K562 (cell line): Measurements from ENCODE around the gene FSTL4. TPM values are rescaled to one million over a fixed set of nuclear protein-coding genes. Genes with fewer than 3 reads are reported as not detected.

Experiments
- ATAC-seq: fragments of 200-7000 bp; cut with Tn5 transposase; 3 replicates; pipeline ENCODE4 v1.9.1; 2020; ENCODE audit warnings: moderate library complexity
- BruUV-seq: library from RNA; stranded (reverse); fragments of 400-500 nt; replicated peaks from 2 replicates; lab custom pipeline; 2021; lab: Mats Ljungman, UMichigan
- CTCF ChIA-PET: fragments of 300-600 bp; formaldehyde crosslinking; extraction: SDS; loops from one replicate; lab custom pipeline; 2021; ENCODE audit warnings: low intra/inter-chr PET ratio; lab: Yijun Ruan, JAX
- POLR2A ChIA-PET: fragments of 300-600, 350-650 bp; sonication (Branson Sonifier 250); formaldehyde crosslinking; extraction: SDS; loops from one replicate; lab custom pipeline; 2021; ENCODE audit warnings: antibody characterized with exemption, inconsistent platforms; lab: Yijun Ruan, JAX
- DNase-seq, 4 experiments: peaks; one replicate each; pipeline versions ENCODE4 v3.0.0 to v3.0.0-alpha.2; 2011 to 2018; ENCODE audit warnings: low spot score in 3 of 4, mixed read lengths in 3 of 4; ENCODE audit errors: extremely low read depth in 1 of 4
- FAIRE-seq: peaks from 2 replicates; lab custom pipeline; 2011; peaks lifted over from hg19 to GRCh38; lab: Jason Lieb, UNC
- H2AFZ ChIP-seq: 2 replicates; pipeline ENCODE4 v1.6.0; 2011; ENCODE audit warnings: low read depth, low read length, control low read depth, inconsistent platforms
- H3K27ac ChIP-seq: fragments of 200-600 bp; 3 replicates; pipeline ENCODE4 v1.8.0; 2011; ENCODE audit warnings: low read depth, mild to moderate bottlenecking, control low read depth, inconsistent platforms, low read length, moderate library complexity, mixed read lengths; ENCODE audit errors: extremely low read depth
- H3K27me3 ChIP-seq, 2 experiments: fragments of 300-600 bp in 1 of 2; 2 replicates in 1 of 2; 3 replicates in 1 of 2; pipeline versions ENCODE4 v1.6.0 to v1.8.0; 2011; ENCODE audit warnings: inconsistent platforms in 2 of 2, low read length in 2 of 2, mild to moderate bottlenecking in 1 of 2, mixed read lengths in 1 of 2, moderate library complexity in 1 of 2; ENCODE audit not compliant: control insufficient read depth in 2 of 2, insufficient read depth in 2 of 2
- H3K36me3 ChIP-seq: fragments of 300-600 bp; 3 replicates; pipeline ENCODE4 v1.8.0; 2011; ENCODE audit warnings: mild to moderate bottlenecking, low read length, inconsistent platforms; ENCODE audit not compliant: control insufficient read depth, insufficient read depth
- H3K4me1 ChIP-seq, 2 experiments: fragments of 200-600 bp in 1 of 2; replicated peaks in 1 of 2; 2 replicates in 1 of 2; 3 replicates in 1 of 2; pipeline versions ENCODE4 v1.5.1 to v1.8.0; 2011; ENCODE audit warnings: inconsistent platforms in 2 of 2, low read length in 2 of 2, mild to moderate bottlenecking in 1 of 2, mixed read lengths in 1 of 2, moderate library complexity in 1 of 2; ENCODE audit not compliant: control insufficient read depth in 2 of 2, insufficient read depth in 2 of 2
- H3K4me2 ChIP-seq: 2 replicates; pipeline ENCODE4 v1.6.1; 2011; ENCODE audit warnings: low read length, control low read depth, inconsistent platforms, mixed read lengths; ENCODE audit not compliant: insufficient read depth
- H3K4me3 ChIP-seq: fragments of 200-600 bp; sonication (generic), shearing (Covaris generic); 2 replicates; pipeline ENCODE4 v1.5.1; 2016; ENCODE audit warnings: control low read depth, inconsistent platforms
- H3K79me2 ChIP-seq: fragments of 200-600 bp; 3 replicates; pipeline ENCODE4 v1.8.0; 2011; ENCODE audit warnings: low read length, inconsistent platforms; ENCODE audit not compliant: control insufficient read depth, insufficient read depth
- H3K9ac ChIP-seq, 2 experiments: 2 replicates each; pipeline versions ENCODE4 v1.6.0 to v1.6.1; 2011; ENCODE audit warnings: low read depth in 2 of 2, low read length in 2 of 2, control low read depth in 1 of 2, inconsistent platforms in 1 of 2, mild to moderate bottlenecking in 1 of 2, mixed read lengths in 1 of 2; ENCODE audit not compliant: insufficient read depth in 1 of 2
- H3K9me1 ChIP-seq: one replicate; pipeline ENCODE4 v1.6.0; 2011; ENCODE audit warnings: inconsistent platforms, mild to moderate bottlenecking, low read length, moderate library complexity; ENCODE audit not compliant: control insufficient read depth, insufficient read depth
- H3K9me3 ChIP-seq: replicated peaks from 2 replicates; pipeline ENCODE4 v1.5.1; 2011; ENCODE audit warnings: low read depth, low read length, inconsistent platforms; ENCODE audit not compliant: control insufficient read depth, insufficient read depth
- H4K20me1 ChIP-seq: replicated peaks from 2 replicates; pipeline ENCODE4 v1.6.1; 2011; ENCODE audit warnings: low read length, inconsistent platforms, mixed read lengths; ENCODE audit not compliant: control insufficient read depth, insufficient read depth
- GATAD2B ChIP-seq: fragments of 450-650 bp; IDR thresholded peaks from 2 replicates; pipeline ENCODE4 v1.6.1; 2017; ENCODE audit warnings: mild to moderate bottlenecking, borderline replicate concordance
- KAT7 ChIP-seq: sonication (generic); formaldehyde crosslinking; IDR thresholded peaks from 2 replicates; pipeline ENCODE4 v1.8.0; 2022; ENCODE audit warnings: missing genetic modification reagents, mild to moderate bottlenecking, borderline replicate concordance
- MAZ ChIP-seq, 2 experiments: fragments of 450-650 bp in 1 of 2; sonication (generic) in 1 of 2; formaldehyde crosslinking; IDR thresholded peaks in 1 of 2; conservative IDR thresholded peaks in 1 of 2; 2 replicates each; pipeline versions ENCODE4 v1.4.0 to v1.5.0; 2020; ENCODE audit warnings: mild to moderate bottlenecking in 1 of 2, missing genetic modification reagents in 1 of 2
- RNF2 ChIP-seq: sonication (generic); IDR thresholded peaks from 2 replicates; pipeline ENCODE4 v1.6.1; 2016
- USF1 ChIP-seq: sonication (generic); formaldehyde crosslinking; IDR thresholded peaks from 2 replicates; pipeline ENCODE4 v1.9.0; 2022; ENCODE audit warnings: mild to moderate bottlenecking, missing genetic modification reagents
- ZKSCAN3 ChIP-seq: fragments of 250-450 bp; sonication (Bioruptor Pico); IDR thresholded peaks from 2 replicates; pipeline ENCODE4 v1.4.0; 2020
- WGBS: fragments of 100-300 bp; shearing (Covaris generic); methylation state at CpG from one replicate; pipeline ENCODE4 v1.1.6; 2016; ENCODE audit warnings: low coverage, mixed read lengths; ENCODE audit not compliant: insufficient coverage; ENCODE audit errors: missing lambda C conversion rate; 5-methylcytosine and 5-hydroxymethylcytosine counted together
- in situ Hi-C: fragments of 300-500 bp; cut with MboI; formaldehyde crosslinking; loops from 4 replicates; pipeline ENCODE4 v1.15.0; 2018; ENCODE audit warnings: inconsistent platforms, mixed read lengths
- intact Hi-C: fragments of 100-400 bp; cut with micrococcal nuclease; formaldehyde crosslinking; loops from 2 replicates; pipeline ENCODE4 v1.14.2; 2022
- polyA plus RNA-seq, 8 experiments: library from polyadenylated mRNA; depleted of rRNA in 4 of 8; stranded (reverse) in 5 of 8; unstranded in 3 of 8; fragments of >200 nt; fragmentation: Nextera tagmentation in 2 of 8; fragmentation: Illumina TruSeq in 1 of 8; extraction: Ambion mirVana in 2 of 8; extraction: Trizol in 1 of 8; gene quantifications; 2 replicates each; pipeline versions ENCODE4 v1.2.1 to v1.2.3, GENCODE V29; 2011 to 2014; ENCODE audit warnings: inconsistent platforms in 1 of 8, missing spikeins in 1 of 8
- total RNA-seq, 7 experiments: library from RNA; depleted of rRNA in 6 of 7; stranded (reverse); fragments of >200 nt in 6 of 7; fragmentation: Illumina TruSeq in 2 of 7; extraction: Trizol in 2 of 7; gene quantifications; 2 replicates each; pipeline versions ENCODE4 v1.2.1 to v1.2.3, GENCODE V29; 2011 to 2021; ENCODE audit warnings: low replicate concordance in 1 of 7

Gene FSTL4
- total and polyA plus RNA-seq, 9 of the 15 experiments (the other 6 are each of a cell fraction or from before 2014, with no cell fraction given) = 0.08 to 0.18 (median 0.10) TPM; not detected in 5

- DNase-seq (no peak), ATAC-seq (no peak), FAIRE-seq (no peak)
- no peak overlapping the region for H3K4me2 ChIP-seq
- no TSS peak for BruUV-seq
- 0% methylated on average over 4 of the region's 4 CpGs for WGBS
- H3K36me3 ChIP-seq = no peaks in the 10 kb centered on the region
- H3K79me2 ChIP-seq = no peaks in the 10 kb centered on the region
- in situ Hi-C loops = loop anchor here (25.0 kb wide), 1 partner anchor 345 kb away; no protein-coding TSS in a partner anchor
- TF ChIP-seq RNF2 (no peak), KAT7 (CRISPR knock-in tag) (no peak), ZKSCAN3 (no peak), GATAD2B (no peak), USF1 (CRISPR knock-in tag) (no peak), MAZ (CRISPR knock-in tag; conservative IDR thresholded peaks at IDR 0.05 in 1 of 2, IDR thresholded peaks at IDR 0.05 in 1 of 2) (no peak)
- ChIA-PET POLR2A (interaction anchor here (0.9 kb wide), 1 partner anchor 88 kb away, joined by 3 read pairs; no protein-coding TSS in a partner anchor), CTCF (interaction anchor here (0.6 kb wide), 1 partner anchor 251 kb away, joined by 4 read pairs; no protein-coding TSS in a partner anchor)
- no peaks in the 10 kb centered on the region for H3K4me1 ChIP-seq
- no peak overlapping the region for H3K27ac ChIP-seq
- no peaks in the 10 kb centered on the region for H4K20me1 ChIP-seq
- H3K4me3 ChIP-seq = no peak overlapping the region
- H3K9me1 ChIP-seq = no peaks in the 10 kb centered on the region
- peaks cover 0 to 24% of the 10 kb centered on the region in 2 experiments; a peak in 2 of 5 replicates for H3K27me3 ChIP-seq
- intact Hi-C loops = no loop called here
- H3K9ac ChIP-seq = no peak overlapping the region
- no peak overlapping the region for H2AFZ ChIP-seq
- H3K9me3 ChIP-seq = no peaks in the 10 kb centered on the region
Observed at GRCh38 chr5:133456933-133457402, 155.4 kb downstream of the FSTL4 start.
